Stimulated activated CD4-positive, alpha-beta T cell treated with anti-CD3 and anti-CD28 coated beads, Interleukin-4, amount 100 ng/mL, for 24 hours (primary cell): Measurements from ENCODE around the gene CHST8.

Source experiments
- DNase-seq: peaks from one replicate; pipeline ENCODE4 v3.0.0-alpha.2; 2020

The CHST8 gene

GRCh38 chr19:33675501-33676124 lies 53.9 kb downstream of the CHST8 start:
- no peak for DNase-seq

GRCh38 chr19:33676999-33677665 lies 55.4 kb downstream of the CHST8 start:
- DNase-seq = no peak

- no peak for DNase-seq
Measured at GRCh38 chr19:33677745-33678426, 56.1 kb downstream of the CHST8 start.

- DNase-seq = no peak
Measured at GRCh38 chr19:33678796-33679585, 57.2 kb downstream of the CHST8 start.

GRCh38 chr19:33679696-33680095 lies 57.9 kb downstream of the CHST8 start:
- no peak for DNase-seq

GRCh38 chr19:33681081-33681680 lies 59.4 kb downstream of the CHST8 start:
- DNase-seq = no peak

- DNase-seq = no peak
Measured at GRCh38 chr19:33683881-33684537, 62.3 kb downstream of the CHST8 start.

- no peak for DNase-seq
Measured at GRCh38 chr19:33684538-33685232, 62.9 kb downstream of the CHST8 start.

GRCh38 chr19:33685541-33685940 lies 63.8 kb downstream of the CHST8 start:
- no peak for DNase-seq

GRCh38 chr19:33686262-33686661 lies 64.5 kb downstream of the CHST8 start:
- no peak for DNase-seq

GRCh38 chr19:33686687-33687480 lies 65.1 kb downstream of the CHST8 start:
- no peak for DNase-seq

GRCh38 chr19:33687481-33688170 lies 65.9 kb downstream of the CHST8 start:
- no peak for DNase-seq

- no peak for DNase-seq
Measured at GRCh38 chr19:33688171-33688992, 66.6 kb downstream of the CHST8 start.

GRCh38 chr19:33689138-33689746 lies 67.5 kb downstream of the CHST8 start:
- no peak for DNase-seq

GRCh38 chr19:33689868-33690267 lies 68.1 kb downstream of the CHST8 start:
- DNase-seq = no peak

- no peak for DNase-seq
Measured at GRCh38 chr19:33690378-33691029, 68.8 kb downstream of the CHST8 start.

- DNase-seq = no peak
Measured at GRCh38 chr19:33691030-33691427, 69.3 kb downstream of the CHST8 start.

GRCh38 chr19:33691736-33692135 lies 70.0 kb downstream of the CHST8 start:
- DNase-seq = no peak
